CD4-positive, alpha-beta T cell treated with Interleukin-4 for 1 hour (primary cell): ENCODE measurements around the gene TMEM40.
A peak's percentile ranks its signal among the peaks of the same experiment; 100 is the strongest.
"Not testable (repeated sequence)": the region's sequence is repeated elsewhere in the genome, so short reads cannot be mapped to it uniquely, and the experiment has no call there.

Experiments used
- DNase-seq, 2 donors: peaks; one replicate each; pipeline ENCODE4 v3.0.0-alpha.2; 2020 to 2022

Gene TMEM40

DNA sequence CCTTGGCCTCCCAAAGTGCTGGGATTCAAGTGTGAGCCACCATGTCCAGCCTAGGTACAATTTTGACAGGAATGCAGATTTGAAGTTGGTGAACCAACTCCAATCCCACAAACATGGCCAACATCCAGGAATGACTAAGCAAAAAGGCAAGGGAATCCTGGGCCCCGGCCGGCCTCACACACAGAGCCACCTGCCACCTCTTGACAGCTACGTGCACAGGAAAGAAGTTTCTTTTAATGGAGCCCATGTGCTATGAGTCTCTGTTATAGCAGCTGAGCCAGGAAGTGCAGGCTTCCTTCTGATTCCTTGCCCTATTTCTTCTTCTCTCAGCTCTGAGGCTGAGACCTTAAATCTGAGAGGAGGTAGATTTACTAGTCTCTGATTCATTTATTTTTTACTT is 8.8 kb downstream of the TMEM40 start:
- DNase-seq: no peak

DNA sequence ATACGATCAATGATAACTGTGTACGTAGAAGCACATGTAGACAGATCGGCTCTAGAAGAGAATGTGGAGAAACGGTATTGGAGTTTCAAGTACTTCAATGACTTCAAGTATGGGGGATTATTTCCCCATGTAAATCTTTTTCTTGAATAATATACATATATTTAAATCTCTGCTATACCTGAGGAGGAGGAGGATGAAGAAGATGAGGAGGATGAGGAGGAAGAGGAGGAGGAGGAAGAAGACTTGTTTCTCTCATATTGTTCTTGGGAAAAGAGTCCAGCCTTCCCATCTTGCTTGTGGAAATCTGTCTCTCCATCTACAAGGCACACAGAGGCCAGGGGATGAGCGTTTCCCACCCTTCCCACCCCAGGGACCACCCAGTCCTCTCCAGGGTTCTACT is 10.6 kb downstream of the TMEM40 start:
- DNase-seq: no peak

- no peak for DNase-seq
Observed at GRCh38 chr3:12746419-12746818, 12.6 kb downstream of the TMEM40 start.

GRCh38 chr3:12744326-12744725 is 14.7 kb downstream of the TMEM40 start:
- DNase-seq: no peak

- DNase-seq: no peak
Observed at GRCh38 chr3:12743583-12743982, 15.5 kb downstream of the TMEM40 start.

DNA sequence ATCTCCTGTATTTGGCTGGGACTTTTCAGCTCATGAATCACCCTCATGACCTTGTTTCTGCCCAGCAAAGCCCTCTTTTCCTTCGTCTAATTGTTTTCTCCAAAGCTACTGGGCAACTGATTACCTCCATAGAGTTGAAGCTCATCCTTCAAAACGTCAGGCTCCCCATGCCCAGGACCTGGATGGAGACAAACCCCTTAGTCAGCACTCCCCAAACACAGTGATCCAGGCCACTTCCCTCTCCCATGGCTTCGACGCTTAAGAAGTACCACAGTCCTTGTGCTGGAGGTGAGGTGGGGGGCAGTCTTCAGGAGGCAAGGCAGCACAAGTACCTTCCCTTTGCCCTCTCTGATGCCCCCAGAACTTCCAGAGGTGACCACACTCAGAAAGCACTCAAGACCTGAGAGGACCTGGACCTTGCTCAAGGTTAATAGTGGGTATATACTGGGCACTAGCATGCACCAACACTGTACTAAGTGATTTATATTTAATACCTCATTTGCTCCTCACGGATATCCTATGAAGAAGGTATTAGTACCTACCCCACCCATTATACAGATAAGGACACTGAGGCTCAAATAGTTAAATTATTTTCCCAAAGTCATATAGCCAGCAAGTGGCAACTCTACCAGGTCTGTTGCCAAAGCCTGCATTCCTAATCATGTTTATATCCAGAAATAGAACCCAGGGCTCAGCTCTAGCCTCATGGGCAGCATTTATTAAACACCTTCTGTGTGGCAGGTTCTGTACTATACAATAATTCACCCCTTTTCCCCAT is 16.5 kb downstream of the TMEM40 start:
- DNase-seq: no peak

GRCh38 chr3:12741209-12741608 is 17.9 kb downstream of the TMEM40 start:
- DNase-seq: no peak

GRCh38 chr3:12737833-12738232 is 21.2 kb downstream of the TMEM40 start:
- DNase-seq: no peak

DNA sequence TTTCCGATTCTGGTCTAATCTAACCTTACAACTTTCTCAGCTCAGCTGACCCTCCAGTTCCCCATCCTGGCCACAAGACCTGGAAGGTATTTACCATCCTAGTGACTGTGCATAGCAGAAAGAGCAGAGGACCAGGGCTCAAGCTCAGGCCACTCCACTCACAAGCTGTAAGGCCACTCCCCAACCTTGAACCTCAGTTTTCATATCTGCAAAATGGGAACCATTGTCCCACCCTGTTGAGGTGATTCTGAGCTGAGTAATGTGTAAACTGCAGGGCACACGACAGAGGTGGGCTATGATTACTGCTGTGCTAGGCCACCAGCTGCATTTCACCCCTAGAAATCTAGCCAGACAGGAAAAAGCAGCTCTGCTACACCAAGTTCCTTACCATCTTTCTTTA is 21.7 kb downstream of the TMEM40 start:
- no peak for DNase-seq

DNA sequence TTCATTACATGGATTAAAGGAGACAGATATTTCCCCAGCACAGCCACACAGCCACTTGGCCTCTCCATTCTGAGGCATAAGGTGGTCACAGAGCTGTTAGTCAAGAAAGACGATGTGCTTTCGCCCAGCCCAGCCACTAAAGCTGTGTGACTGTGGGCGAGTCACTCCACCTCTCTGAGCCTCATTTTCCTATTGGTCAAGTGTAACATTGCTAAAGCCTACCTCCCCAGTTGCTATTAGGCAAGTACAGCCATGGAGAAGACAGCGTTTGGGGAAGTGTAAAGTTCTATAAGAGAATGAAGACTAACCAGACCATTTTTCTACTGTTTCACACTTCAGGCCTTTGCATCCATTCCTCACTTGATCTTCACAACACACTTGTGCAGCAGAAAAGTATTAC is 24.1 kb downstream of the TMEM40 start:
- no peak for DNase-seq

DNA sequence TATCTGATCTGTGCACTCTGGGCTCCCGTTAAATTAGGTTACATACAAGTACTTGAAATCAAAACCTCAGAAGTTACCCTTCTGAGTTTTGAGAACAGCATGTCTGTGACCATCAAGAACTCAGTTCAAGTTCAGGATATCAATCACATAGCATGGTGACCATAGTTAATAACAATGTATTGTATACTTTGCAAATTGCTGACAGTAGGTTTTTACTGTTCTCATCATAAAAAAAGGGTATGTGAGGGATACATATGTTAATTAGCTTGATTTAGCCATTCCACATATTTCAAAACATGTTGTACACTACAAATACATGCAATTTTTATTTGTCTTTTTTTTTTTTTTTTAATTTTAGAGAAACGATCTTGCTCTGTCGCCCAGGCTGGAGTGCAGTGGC is 25.5 kb downstream of the TMEM40 start:
- DNase-seq: no peak

GRCh38 chr3:12730506-12731242 is 28.4 kb downstream of the TMEM40 start:
- no peak for DNase-seq

DNA sequence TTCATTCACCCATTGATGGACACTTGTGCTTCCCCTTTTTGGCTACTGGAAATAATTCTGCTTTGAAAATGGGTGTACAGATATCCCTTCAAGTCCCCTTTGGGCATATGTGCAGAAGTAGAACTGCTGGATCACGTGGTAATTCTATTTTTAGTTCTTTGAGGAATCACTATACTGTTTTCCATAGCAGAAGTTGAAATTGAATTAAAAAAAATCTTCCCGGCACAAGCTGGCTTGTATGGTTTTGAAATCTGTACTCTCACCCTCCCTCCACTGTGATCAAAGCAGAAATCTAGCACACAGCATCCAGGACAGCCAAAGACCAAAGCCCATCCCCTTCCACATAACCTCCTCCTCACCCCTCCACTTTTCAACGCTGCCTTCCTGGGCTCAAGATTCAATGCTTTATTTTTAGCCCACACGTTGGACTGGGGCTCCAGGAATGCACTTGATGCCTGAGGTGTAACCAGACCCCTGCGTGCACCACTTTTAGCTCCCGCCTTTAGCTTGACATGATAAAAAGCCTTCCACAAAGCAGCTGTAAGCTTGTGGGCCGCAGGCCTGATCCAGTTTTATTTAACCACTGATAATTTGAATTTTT is 29.9 kb downstream of the TMEM40 start:
- DNase-seq: no peak

DNA sequence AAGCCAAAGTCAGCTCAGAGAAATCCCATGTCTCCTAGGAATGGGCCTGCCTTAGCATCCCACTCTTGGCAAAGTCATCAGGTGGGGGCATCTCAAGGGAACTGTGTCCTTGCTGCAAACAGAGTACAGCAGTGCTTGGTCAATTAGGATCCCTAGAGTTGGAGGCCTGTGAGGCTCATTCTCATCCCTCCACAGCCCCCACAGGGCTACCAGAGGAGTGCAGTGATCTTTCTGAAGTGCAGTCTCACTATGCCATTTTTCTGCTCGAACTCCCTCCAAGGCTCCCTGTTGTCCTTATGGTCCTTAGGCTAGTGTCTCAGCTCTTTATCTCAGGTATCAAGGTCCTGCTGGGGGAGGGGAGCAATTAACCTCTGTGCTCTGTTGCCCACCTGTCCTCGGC is 31.1 kb downstream of the TMEM40 start:
- DNase-seq: no peak

GRCh38 chr3:12727481-12727880 is 31.6 kb downstream of the TMEM40 start:
- no peak for DNase-seq

DNA sequence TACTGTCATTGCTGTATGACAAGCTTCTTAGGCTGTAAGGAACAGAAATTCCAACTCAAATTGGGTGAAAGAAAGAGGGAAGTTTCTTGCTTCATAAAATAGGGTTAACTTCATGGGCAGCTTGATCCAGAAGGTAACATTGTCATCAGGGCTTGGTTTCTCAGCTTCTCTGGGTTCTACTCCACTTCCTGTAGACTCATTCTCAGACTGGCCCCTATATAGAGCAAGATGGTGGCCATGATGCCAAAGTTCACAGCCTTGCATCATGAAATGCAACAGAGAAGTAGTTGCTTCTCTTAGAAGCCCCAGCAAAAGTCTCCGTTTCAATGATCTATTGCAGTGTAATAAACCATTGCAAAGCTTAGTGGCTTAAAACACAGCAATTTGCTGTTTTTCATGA is 33.6 kb downstream of the TMEM40 start:
- DNase-seq: no peak

GRCh38 chr3:12724794-12725193 is 34.3 kb downstream of the TMEM40 start:
- no peak for DNase-seq

DNA sequence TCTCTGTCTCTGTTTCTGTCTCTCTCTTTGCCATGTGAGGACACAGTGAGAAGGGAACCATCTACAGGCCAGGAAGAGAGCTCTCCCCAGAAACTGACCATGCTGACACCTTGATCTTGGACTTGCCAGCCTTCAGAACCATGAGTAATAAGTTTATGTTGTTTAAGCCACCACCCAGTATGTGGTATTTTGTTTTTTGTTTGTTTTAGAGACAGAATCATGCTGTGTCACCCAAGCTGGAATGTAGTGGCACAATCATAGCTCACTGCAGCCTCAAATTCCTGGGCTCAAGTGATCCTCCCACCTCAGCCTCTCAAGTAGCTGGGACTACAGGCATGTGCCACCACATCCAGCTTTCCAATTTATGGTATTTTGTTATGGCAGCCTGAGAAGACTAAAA is 35.7 kb downstream of the TMEM40 start:
- DNase-seq: not testable (repeated sequence)

DNA sequence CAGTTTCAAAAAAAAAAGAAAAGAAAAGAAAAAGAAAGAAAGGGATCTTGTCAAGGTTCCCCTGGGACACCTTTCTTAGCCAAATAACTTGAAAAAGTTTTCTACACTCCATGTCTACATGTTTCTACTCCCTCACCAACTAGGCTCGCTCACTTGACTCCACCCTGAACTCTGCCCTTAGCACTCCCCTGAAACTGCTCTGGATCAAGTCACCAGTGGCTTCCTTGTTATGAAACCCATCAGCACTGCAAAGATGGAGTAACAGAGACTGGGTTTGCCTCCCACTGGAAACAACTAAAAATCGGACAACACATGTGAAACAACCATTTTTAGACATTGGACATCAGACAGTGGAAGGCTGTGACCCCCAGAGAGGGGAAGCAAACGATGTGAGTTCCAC is 36.8 kb downstream of the TMEM40 start:
- DNase-seq: no peak

DNA sequence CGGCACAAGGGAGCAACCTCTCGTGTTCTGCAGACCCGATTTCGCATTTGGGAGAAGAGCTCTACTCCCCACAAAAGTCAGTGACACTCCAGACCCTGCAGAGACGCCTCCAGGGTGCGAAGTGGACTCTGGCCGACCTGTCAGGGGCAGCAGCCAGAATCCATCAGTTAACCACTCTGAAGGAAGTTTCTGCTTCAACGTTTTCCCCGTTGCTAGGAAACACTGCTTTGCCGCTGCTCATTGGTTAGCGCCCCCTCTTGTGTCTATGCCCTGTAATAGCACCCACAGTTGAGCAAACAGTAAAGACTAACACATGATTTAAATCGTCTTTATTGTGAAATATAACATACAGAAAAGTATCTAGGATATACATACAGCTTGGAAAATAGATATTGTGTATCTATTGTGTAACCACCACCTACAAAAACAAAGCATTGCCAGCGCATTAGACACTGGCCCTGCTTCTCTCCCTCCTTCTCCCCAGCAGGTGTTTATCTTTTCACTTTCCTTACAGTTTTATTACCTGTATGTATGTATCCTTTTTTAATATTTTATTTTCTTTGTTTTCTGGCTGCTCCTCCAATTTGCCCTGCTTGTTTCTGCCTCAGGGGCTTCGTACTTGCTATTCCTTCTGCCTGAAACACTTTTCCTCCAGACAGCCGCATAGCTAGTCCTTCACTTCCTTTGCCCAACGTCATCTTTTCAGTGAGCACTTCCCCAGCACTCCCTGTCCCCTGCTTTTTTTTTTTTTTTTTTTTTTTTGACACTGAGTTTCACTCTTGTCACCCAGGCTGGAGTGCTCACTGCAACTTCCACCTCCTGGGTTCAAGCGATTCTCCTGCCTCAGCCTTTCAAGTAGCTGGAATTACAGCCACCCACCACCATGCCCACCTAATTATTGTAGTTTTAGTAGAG is 38.8 kb downstream of the TMEM40 start:
- peak; percentile 85 to 86 for DNase-seq

DNA sequence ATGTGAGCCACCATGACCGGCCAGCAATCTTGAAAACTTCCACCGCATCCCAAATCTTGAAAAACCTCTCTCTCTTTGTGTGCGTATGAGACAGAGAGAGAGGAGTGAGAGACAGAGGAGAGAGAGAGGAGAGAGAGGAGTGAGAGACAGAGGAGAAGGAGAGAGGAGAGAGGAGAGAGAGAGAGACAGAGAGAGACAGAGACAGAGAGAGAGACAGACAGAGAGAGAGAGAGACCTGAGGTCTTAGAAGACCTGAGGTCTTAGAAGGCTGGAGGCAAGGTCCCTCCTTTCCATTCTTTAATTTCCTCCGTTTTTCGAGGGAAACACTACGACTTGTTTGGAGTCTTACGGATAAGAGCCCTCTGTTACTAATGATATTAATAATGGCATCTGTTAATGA is 39.5 kb downstream of the TMEM40 start:
- no peak for DNase-seq

DNA sequence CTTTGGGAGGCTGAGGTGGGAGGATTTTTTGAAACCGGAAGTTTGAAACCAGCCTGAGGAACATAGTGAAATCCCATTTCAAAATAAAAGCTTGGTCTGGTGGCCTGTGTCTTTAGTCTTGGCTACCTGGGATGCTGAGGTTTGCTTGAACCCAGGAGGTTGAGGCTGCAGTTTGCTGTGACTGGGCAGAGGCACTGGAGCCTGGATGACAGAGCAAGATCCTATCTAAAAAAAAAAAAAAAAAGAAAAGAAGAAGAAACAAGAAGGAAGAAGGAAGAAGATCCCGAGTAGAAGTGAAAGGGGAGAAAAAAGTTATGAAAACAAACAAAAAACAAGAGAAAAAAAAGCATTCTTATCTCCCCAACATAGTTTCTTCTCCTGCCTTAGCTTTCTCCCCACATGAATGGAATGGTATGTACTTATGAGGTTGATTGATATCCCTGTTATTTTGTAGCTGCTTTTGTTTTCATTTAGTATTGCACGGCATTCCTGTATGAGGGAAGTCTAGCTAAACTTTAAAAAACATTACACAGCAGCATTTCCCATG is 42.4 kb downstream of the TMEM40 start:
- no peak for DNase-seq

GRCh38 chr3:12714278-12714677 is 44.8 kb downstream of the TMEM40 start:
- no peak for DNase-seq
